Panc1 (cell line): ENCODE measurements around the gene B4GALT2. TPM values are rescaled to one million over a fixed set of nuclear protein-coding genes. Genes with fewer than 3 reads are reported as not detected.

ENCODE experiments used
- ATAC-seq: fragments of 200-7000 bp; cut with Tn5 transposase; 2 replicates; pipeline ENCODE4 v1.9.1; 2020; ENCODE audit warnings: mild to moderate bottlenecking, moderate library complexity
- BruUV-seq: library from RNA; stranded (reverse); fragments of 400-500 nt; replicated peaks from 2 replicates; lab custom pipeline; 2021; lab: Mats Ljungman, UMichigan
- CTCF ChIA-PET: fragments of 300-600 bp; sonication (Branson Sonifier 250); formaldehyde crosslinking; loops from one replicate; lab custom pipeline; 2022; ENCODE audit warnings: antibody characterized with exemption; lab: Charles Lee
- POLR2A ChIA-PET: fragments of 300-600 bp; sonication (Branson Sonifier 250); formaldehyde crosslinking; loops from one replicate; lab custom pipeline; 2022; ENCODE audit warnings: antibody characterized with exemption; lab: Charles Lee
- DNase-seq: peaks from one replicate; pipeline ENCODE4 v3.0.0-alpha.2; 2010; ENCODE audit warnings: low read depth, low spot score
- H3K27ac ChIP-seq: 2 replicates; pipeline ENCODE4 v1.5.1; 2011; ENCODE audit warnings: mild to moderate bottlenecking, low read length, inconsistent platforms
- H3K27me3 ChIP-seq: fragments of 200-500 bp; sonication (Bioruptor generic); 2 replicates; pipeline ENCODE4 v1.6.0; 2014; ENCODE audit warnings: low read length, inconsistent platforms; ENCODE audit not compliant: control insufficient read depth, insufficient read depth
- H3K36me3 ChIP-seq: fragments of 200-500 bp; sonication (Bioruptor generic); 2 replicates; pipeline ENCODE4 v1.5.1; 2014; ENCODE audit warnings: inconsistent platforms, mild to moderate bottlenecking, low read length, moderate library complexity; ENCODE audit not compliant: control insufficient read depth, insufficient read depth
- H3K4me1 ChIP-seq: 2 replicates; pipeline ENCODE4 v1.5.1; 2011; ENCODE audit warnings: inconsistent platforms, mild to moderate bottlenecking, low read length, moderate library complexity; ENCODE audit not compliant: control insufficient read depth, insufficient read depth
- H3K4me3 ChIP-seq, 2 experiments: 2 replicates each; pipeline ENCODE4 v1.5.1; 2011 to 2012; ENCODE audit warnings: low read depth in 2 of 2, low read length in 2 of 2, mild to moderate bottlenecking in 2 of 2, inconsistent platforms in 1 of 2, moderate library complexity in 1 of 2
- H3K9me3 ChIP-seq: fragments of 200-500 bp; sonication (Bioruptor generic); 2 replicates; pipeline ENCODE4 v1.5.1; 2014; ENCODE audit warnings: low read depth, mild to moderate bottlenecking, inconsistent platforms, low read length, moderate library complexity; ENCODE audit not compliant: control insufficient read depth, insufficient read depth
- POLR2AphosphoS5 ChIP-seq: IDR thresholded peaks from 2 replicates; pipeline ENCODE4 v1.6.1; 2012; ENCODE audit warnings: mild to moderate bottlenecking, low read depth, low read length, moderate library complexity
- SIN3A ChIP-seq: IDR thresholded peaks from 2 replicates; pipeline ENCODE4 v1.6.1; 2012; ENCODE audit warnings: low read depth, mild to moderate bottlenecking, low read length, moderate library complexity, borderline replicate concordance; ENCODE audit not compliant: insufficient read depth
- TCF7L2 ChIP-seq: IDR thresholded peaks from 2 replicates; pipeline ENCODE4 v1.6.1; 2011; ENCODE audit warnings: mild to moderate bottlenecking, low read depth, low read length, inconsistent platforms
- in situ Hi-C: cut with HindIII; loops from 2 replicates; pipeline ENCODE4 v1.10.0; 2016; ENCODE audit warnings: low sequenced_read_pairs, low pct_unique_long_range_greater_than_20kb
- intact Hi-C: fragments of 100-400 bp; cut with micrococcal nuclease; formaldehyde crosslinking; loops from one replicate; pipeline ENCODE4 v1.10.0; 2022; ENCODE audit not compliant: unreplicated experiment
- total RNA-seq: library from RNA; stranded (reverse); gene quantifications from one replicate; pipeline ENCODE4 v1.2.1, GENCODE V29; 2021; ENCODE audit not compliant: unreplicated experiment
- TF ChIP-seq, protein P1 (sequence below), 2 experiments: IDR thresholded peaks; 2 replicates each; pipeline ENCODE4 v1.6.1; 2011 to 2012; ENCODE audit warnings: low read depth in 2 of 2, control low read depth in 1 of 2, low read length in 1 of 2, mild to moderate bottlenecking in 1 of 2, moderate library complexity in 1 of 2; ENCODE audit not compliant: insufficient read depth in 1 of 2
- TF ChIP-seq, protein P2 (sequence below): fragments of 450-650 bp; IDR thresholded peaks from 2 replicates; pipeline ENCODE4 v1.5.1; 2017; ENCODE audit warnings: mild to moderate bottlenecking

The B4GALT2 gene
- total RNA-seq, 1 experiment from 2014 or later, result 90.1 TPM

DNA sequence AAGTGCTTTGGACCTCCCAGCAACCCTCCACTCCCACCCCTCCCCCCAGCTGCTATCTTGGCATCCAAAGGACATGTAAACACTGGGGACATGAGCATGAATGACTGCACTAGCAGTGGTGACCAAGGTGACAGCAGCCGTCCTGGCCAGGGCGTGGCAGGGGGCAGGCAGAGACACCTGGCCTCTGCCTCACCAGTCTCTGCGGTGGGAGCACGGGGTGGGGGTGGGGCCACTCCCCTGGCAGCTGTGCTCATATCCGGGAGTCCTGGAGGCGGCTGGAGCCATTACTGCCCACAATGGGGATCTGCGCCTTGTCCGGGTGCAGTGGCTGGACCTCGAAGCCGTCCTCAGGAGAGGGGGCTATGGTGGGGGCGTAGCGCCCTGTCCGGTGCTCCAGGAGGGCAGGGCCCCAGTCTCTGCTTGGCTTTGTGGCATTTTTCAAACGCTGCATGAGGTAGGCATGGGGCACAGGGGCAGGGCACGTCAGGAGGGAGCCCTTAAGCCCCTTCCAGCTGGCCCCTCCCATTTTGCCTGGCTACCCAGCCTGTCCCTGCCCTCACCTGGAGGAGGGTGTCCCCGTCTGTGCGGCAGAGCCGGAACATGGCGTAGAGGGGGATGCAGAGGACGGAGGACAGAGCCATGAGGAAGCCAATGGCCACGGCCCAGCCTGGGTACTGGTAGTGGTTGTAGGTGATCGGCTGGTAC lies 18.4 kb downstream of the B4GALT2 start:
- in situ Hi-C loops (no loop called here), intact Hi-C loops (no loop called here)
- H3K4me3 ChIP-seq, result no peak overlapping the region
- no peaks in the 10 kb centered on the region for H3K36me3 ChIP-seq
- TF ChIP-seq POLR2AphosphoS5 (no peak), SIN3A (no peak), TCF7L2 (no peak)
- TF ChIP-seq, protein P1, sequence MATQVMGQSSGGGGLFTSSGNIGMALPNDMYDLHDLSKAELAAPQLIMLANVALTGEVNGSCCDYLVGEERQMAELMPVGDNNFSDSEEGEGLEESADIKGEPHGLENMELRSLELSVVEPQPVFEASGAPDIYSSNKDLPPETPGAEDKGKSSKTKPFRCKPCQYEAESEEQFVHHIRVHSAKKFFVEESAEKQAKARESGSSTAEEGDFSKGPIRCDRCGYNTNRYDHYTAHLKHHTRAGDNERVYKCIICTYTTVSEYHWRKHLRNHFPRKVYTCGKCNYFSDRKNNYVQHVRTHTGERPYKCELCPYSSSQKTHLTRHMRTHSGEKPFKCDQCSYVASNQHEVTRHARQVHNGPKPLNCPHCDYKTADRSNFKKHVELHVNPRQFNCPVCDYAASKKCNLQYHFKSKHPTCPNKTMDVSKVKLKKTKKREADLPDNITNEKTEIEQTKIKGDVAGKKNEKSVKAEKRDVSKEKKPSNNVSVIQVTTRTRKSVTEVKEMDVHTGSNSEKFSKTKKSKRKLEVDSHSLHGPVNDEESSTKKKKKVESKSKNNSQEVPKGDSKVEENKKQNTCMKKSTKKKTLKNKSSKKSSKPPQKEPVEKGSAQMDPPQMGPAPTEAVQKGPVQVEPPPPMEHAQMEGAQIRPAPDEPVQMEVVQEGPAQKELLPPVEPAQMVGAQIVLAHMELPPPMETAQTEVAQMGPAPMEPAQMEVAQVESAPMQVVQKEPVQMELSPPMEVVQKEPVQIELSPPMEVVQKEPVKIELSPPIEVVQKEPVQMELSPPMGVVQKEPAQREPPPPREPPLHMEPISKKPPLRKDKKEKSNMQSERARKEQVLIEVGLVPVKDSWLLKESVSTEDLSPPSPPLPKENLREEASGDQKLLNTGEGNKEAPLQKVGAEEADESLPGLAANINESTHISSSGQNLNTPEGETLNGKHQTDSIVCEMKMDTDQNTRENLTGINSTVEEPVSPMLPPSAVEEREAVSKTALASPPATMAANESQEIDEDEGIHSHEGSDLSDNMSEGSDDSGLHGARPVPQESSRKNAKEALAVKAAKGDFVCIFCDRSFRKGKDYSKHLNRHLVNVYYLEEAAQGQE (IDR thresholded peaks at IDR 0.05; ENCODE audit: insufficient read depth in 1 of 2, low read depth in 2 of 2, low read length in 1 of 2), result no peak
- TF ChIP-seq, protein P2, sequence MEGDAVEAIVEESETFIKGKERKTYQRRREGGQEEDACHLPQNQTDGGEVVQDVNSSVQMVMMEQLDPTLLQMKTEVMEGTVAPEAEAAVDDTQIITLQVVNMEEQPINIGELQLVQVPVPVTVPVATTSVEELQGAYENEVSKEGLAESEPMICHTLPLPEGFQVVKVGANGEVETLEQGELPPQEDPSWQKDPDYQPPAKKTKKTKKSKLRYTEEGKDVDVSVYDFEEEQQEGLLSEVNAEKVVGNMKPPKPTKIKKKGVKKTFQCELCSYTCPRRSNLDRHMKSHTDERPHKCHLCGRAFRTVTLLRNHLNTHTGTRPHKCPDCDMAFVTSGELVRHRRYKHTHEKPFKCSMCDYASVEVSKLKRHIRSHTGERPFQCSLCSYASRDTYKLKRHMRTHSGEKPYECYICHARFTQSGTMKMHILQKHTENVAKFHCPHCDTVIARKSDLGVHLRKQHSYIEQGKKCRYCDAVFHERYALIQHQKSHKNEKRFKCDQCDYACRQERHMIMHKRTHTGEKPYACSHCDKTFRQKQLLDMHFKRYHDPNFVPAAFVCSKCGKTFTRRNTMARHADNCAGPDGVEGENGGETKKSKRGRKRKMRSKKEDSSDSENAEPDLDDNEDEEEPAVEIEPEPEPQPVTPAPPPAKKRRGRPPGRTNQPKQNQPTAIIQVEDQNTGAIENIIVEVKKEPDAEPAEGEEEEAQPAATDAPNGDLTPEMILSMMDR, result no peak
- H3K4me1 ChIP-seq, result peaks cover under 1% of the 10 kb centered on the region; the same call in 1 of the 2 replicates
- no peaks in the 10 kb centered on the region for H3K9me3 ChIP-seq
- no peak overlapping the region for H3K27ac ChIP-seq
- ATAC-seq (no peak), DNase-seq (no peak)
- POLR2A ChIA-PET, result no interaction called here
- H3K27me3 ChIP-seq, result no peaks in the 10 kb centered on the region
- no TSS peak for BruUV-seq
- CTCF ChIA-PET, result no interaction called here

DNA sequence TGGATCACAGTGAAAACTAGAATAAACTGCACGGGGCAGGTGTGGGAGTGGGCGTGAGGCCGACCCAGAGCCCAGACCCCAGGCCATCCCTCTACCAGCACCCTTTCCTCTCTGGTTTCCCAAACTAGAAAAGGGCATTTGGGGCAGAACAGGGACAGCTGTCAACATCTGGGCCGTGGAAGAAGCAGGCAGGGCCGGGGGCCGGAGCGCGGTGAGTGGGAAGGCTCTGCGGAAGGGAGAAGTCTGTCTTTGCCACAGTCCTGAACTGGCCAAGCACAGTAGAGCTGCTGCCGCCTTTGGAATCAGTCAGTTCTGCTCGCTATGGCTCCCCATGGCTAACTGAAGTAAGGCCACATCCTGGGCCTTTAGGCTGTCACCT lies 19.0 kb downstream of the B4GALT2 start:
- CTCF ChIA-PET, result no interaction called here
- no peak for ATAC-seq
- no peak for DNase-seq
- H3K4me3 ChIP-seq, result no peak overlapping the region
- H3K4me1 ChIP-seq, result no peaks in the 10 kb centered on the region
- POLR2A ChIA-PET, result no interaction called here
- no peaks in the 10 kb centered on the region for H3K9me3 ChIP-seq
- in situ Hi-C loops (no loop called here), intact Hi-C loops (no loop called here)
- no peaks in the 10 kb centered on the region for H3K36me3 ChIP-seq
- H3K27ac ChIP-seq, result no peak overlapping the region
- H3K27me3 ChIP-seq, result no peaks in the 10 kb centered on the region
- BruUV-seq, result no TSS peak
- no peak for TF ChIP-seq SIN3A
- TF ChIP-seq, protein P1 (IDR thresholded peaks at IDR 0.05; ENCODE audit: insufficient read depth in 1 of 2, low read depth in 2 of 2, low read length in 1 of 2), result no peak
- TF ChIP-seq, protein P2, result no peak
- TF ChIP-seq POLR2AphosphoS5, result no peak
- no peak for TF ChIP-seq TCF7L2
